Gastroesophageal sphincter (tissue), 3 donors: ENCODE measurements around the gene HS1BP3.

Source experiments
- CTCF ChIP-seq, 4 experiments: fragments of 200-600 bp in 2 of 4; fragments of 450-650 bp in 2 of 4; sonication (generic) in 1 of 4; IDR thresholded peaks; one replicate each; pipeline ENCODE4 v1.5.1; 2017 to 2019; ENCODE audit warnings: antibody characterized with exemption in 4 of 4, mild to moderate bottlenecking in 2 of 4, moderate library complexity in 2 of 4
- EP300 ChIP-seq: sonication (generic); formaldehyde crosslinking; IDR thresholded peaks from one replicate; pipeline ENCODE4 v1.6.1; 2017; ENCODE audit warnings: antibody characterized with exemption, mild to moderate bottlenecking
- POLR2A ChIP-seq, 2 donors: fragments of 450-650 bp; IDR thresholded peaks; one replicate each; pipeline ENCODE4 v1.6.1; 2017; ENCODE audit warnings: antibody characterized with exemption in 2 of 2, mild to moderate bottlenecking in 2 of 2, moderate library complexity in 1 of 2
- POLR2AphosphoS5 ChIP-seq: sonication (generic); formaldehyde crosslinking; IDR thresholded peaks from one replicate; pipeline ENCODE4 v1.6.1; 2017; ENCODE audit warnings: antibody characterized with exemption

GRCh38 chr2:20575935-20576597 lies 74.8 kb downstream of the HS1BP3 start:
- TF ChIP-seq EP300 (no peak), CTCF (IDR thresholded peaks at IDR 0.05) (no peak), POLR2AphosphoS5 (no peak), POLR2A (IDR thresholded peaks at IDR 0.05) (no peak)
